Stimulated activated CD4-positive, alpha-beta T cell treated with anti-CD3 and anti-CD28 coated beads, Interleukin-15, amount 100 ng/mL, for 1 hour (primary cell): ENCODE measurements around the gene ALPL.
"Not testable (repeated sequence)": the region's sequence is repeated elsewhere in the genome, so short reads cannot be mapped to it uniquely, and the experiment has no call there.

Experiments
- DNase-seq, 2 donors: peaks; one replicate each; pipeline ENCODE4 v3.0.0-alpha.2; 2020; ENCODE audit warnings: low read depth in 1 of 2, low spot score in 1 of 2

ALPL gene

GRCh38 chr1:21509351-21510112 is at the start of gene ALPL:
Gene ALPL (plus strand): TSS chr1:21509423. CDS start chr1:21554082, 44,659 bp downstream.
- no peak for DNase-seq

- DNase-seq, result not testable (repeated sequence)
Observed at GRCh38 chr1:21465127-21465526, 44.1 kb upstream of the ALPL start.

GRCh38 chr1:21467946-21468345 is 41.3 kb upstream of the ALPL start:
- DNase-seq, result not testable (repeated sequence)

GRCh38 chr1:21468599-21468998 is 40.6 kb upstream of the ALPL start:
- DNase-seq, result no peak

- no peak for DNase-seq
Observed at GRCh38 chr1:21469581-21469980, 39.6 kb upstream of the ALPL start.

- DNase-seq, result no peak
Observed at GRCh38 chr1:21472861-21473260, 36.4 kb upstream of the ALPL start.

- DNase-seq, result no peak
Observed at GRCh38 chr1:21478356-21478755, 30.9 kb upstream of the ALPL start.

GRCh38 chr1:21483881-21484280 is 25.3 kb upstream of the ALPL start:
- DNase-seq, result not testable (repeated sequence)

- no peak for DNase-seq
Observed at GRCh38 chr1:21489146-21489545, 20.1 kb upstream of the ALPL start.

- DNase-seq, result peak in 1 of 2 donors; percentile 8
Observed at GRCh38 chr1:21490774-21491487, 18.3 kb upstream of the ALPL start.

GRCh38 chr1:21491488-21492355 is 17.5 kb upstream of the ALPL start:
- DNase-seq, result no peak

- DNase-seq, result no peak
Observed at GRCh38 chr1:21492356-21492625, 16.9 kb upstream of the ALPL start.

- DNase-seq, result no peak
Observed at GRCh38 chr1:21494196-21494595, 15.0 kb upstream of the ALPL start.

- no peak for DNase-seq
Observed at GRCh38 chr1:21495225-21495820, 13.9 kb upstream of the ALPL start.

GRCh38 chr1:21496063-21496462 is 13.2 kb upstream of the ALPL start:
- DNase-seq, result no peak

- DNase-seq, result no peak
Observed at GRCh38 chr1:21496886-21497285, 12.3 kb upstream of the ALPL start.

GRCh38 chr1:21497466-21498061 is 11.7 kb upstream of the ALPL start:
- no peak for DNase-seq

- no peak for DNase-seq
Observed at GRCh38 chr1:21499283-21499950, 9.8 kb upstream of the ALPL start.

- DNase-seq, result no peak
Observed at GRCh38 chr1:21503706-21504377, 5.4 kb upstream of the ALPL start.

GRCh38 chr1:21506804-21507203 is 2.4 kb upstream of the ALPL start:
- DNase-seq, result no peak
